SK-MEL-5 (cell line): ENCODE results near the gene SHROOM4. TPM values are rescaled to one million over a fixed set of nuclear protein-coding genes. Genes with fewer than 3 reads are reported as not detected.
A peak's percentile ranks its signal among the peaks of the same experiment; 100 is the strongest.

ENCODE experiments used
- DNase-seq: peaks from one replicate; pipeline ENCODE4 v3.0.0-alpha.2; 2016; ENCODE audit warnings: low read depth, low spot score
- in situ Hi-C: cut with HindIII; loops from 2 replicates; pipeline ENCODE4 v1.10.0; 2016; ENCODE audit warnings: low sequenced_read_pairs, high pct_unique_total_duplicates, low pct_unique_long_range_greater_than_20kb
- total RNA-seq: library from RNA; depleted of rRNA; stranded (reverse); fragments of >200 nt; shearing (Covaris generic); gene quantifications from 2 replicates; pipeline ENCODE4 v1.2.3, GENCODE V29; 2014

Gene SHROOM4
- total RNA-seq, 1 experiment from 2014 or later, result 3.0 TPM

DNA sequence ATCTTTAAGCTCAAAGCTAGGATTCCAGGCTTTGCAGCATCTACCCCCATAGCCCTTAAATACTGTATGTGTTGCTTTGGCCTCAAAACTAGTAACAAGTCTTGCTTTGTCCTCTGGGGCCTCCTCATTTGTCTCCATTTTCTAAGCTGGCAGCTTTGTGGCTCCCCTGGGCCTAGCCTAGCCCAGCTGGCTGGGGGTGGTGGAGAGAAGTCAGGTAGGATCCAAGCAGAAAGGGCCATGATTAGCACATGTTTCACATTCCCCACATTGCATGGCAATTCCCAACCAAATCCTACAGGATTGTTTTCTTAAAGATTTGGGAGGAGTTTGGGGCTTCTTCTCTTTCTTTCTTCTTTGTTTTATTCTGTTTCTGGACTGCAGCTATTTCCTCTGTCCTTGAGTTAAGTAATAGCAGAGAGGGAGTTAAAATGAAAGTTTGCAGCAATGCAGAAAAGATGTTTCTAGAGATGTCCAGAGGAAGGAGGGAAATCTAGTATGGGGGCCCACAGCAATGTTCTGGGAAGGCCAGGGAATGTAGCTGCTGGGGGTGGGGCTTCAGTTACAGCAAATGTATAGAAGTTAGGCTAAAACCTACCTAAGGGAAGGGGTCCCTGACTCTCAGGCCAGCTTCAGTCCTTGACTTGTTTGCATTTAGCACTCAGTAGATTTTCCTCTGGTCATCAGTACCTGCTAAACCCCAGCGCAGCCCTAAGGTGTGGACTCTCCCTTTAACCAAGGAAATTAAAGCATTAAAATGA is 92.1 kb downstream of the SHROOM4 start:
- in situ Hi-C loops, result no loop called here
- peak; percentile 22 for DNase-seq

- in situ Hi-C loops, result no loop called here
- DNase-seq, result no peak
Measured at GRCh38 chrX:50719614-50720013, 94.4 kb downstream of the SHROOM4 start.

DNA sequence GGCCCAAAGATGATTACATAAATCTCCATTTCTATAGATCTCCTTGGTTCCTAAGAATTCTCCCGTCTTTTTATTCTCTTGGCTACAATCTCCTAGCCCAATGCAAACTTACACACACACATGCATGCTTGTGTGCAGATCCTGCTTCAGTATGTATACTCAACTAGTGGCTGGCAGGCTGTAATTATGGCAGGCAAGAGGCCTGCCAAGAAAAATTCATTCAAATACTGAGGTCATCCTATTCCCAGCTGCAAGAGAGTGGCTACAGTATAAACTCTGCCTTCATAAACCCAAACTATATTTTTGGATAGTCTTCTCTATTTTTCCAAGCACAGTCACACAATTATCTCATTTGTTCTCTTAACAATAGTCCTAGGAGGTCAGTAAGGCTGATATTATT is 95.2 kb downstream of the SHROOM4 start:
- no peak for DNase-seq
- in situ Hi-C loops, result no loop called here

DNA sequence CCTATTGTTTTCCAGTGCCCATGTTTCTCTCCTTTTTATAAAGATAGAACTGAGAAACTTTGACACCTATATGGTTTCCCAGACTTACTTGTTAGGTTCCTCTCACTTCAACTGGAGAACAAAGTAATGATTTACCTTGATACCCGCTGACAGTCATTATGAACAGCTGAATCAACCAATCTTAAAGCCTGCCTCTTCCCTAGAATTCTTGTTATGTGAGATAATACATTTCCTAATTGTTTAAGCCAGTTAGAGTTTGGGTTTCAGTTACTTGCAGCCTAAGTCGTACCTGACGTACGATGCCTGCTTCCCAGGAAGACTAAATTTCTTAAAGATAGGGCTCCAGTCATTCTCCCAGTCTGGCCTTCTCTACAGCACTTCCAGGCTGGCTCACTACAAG is 97.3 kb downstream of the SHROOM4 start:
- DNase-seq, result no peak
- in situ Hi-C loops, result no loop called here

DNA sequence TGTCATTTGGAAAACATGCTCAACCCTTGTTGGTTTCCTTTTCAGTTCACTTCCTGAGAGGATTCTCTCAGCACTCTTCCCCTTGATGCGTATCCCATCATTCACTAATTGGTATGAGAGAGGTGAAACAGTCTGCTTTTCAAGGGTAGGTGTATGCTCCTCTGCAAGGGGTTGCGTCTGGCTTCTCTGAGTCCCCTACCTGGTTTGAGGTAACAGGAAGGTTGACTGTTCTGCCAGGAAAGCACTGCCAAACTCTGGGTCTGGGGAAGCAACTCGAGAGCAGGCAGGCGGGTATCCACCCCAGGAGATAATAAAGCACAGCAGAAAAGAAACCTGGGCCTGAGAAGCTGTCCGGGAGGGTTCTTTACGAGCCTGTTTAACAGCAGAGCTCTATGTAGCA is 101.2 kb downstream of the SHROOM4 start:
- no peak for DNase-seq
- in situ Hi-C loops, result no loop called here

- in situ Hi-C loops, result no loop called here
- no peak for DNase-seq
Measured at GRCh38 chrX:50711907-50712306, 102.1 kb downstream of the SHROOM4 start.

DNA sequence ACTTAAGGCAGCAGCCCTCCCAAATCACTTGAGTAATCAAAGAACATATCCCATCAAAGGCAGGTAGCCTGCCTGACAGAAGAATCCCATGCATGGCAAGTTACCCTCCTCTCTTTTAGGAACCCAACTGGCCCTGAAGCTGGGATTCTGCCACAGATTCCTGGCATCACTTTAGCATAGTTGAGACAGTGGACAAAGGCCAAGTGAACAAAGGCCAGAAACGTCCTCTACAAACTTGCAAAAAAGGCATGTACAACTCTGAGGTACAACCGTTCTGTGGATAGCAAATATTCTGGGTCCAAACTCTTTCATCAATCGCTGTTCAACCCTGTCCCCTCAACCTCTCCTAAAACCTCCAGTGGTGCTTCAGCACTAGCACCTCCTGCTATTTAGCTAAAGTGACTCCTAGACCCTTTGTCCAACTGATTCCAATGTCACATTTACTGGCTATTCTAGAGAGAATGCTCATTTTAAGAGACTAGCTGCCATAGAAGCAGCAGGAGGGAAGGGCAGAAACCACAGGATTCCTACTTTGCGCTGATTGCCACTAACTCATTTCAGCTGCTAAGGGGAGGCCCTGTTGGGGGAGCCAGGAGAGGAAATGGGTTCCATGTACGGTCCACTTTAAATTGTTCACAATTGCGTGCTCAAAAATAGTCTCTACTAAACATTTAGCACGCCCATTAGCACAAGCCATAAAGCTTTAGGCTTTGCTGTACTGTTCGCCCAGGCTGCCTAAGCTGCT is 105.9 kb downstream of the SHROOM4 start:
- in situ Hi-C loops, result no loop called here
- DNase-seq, result no peak

DNA sequence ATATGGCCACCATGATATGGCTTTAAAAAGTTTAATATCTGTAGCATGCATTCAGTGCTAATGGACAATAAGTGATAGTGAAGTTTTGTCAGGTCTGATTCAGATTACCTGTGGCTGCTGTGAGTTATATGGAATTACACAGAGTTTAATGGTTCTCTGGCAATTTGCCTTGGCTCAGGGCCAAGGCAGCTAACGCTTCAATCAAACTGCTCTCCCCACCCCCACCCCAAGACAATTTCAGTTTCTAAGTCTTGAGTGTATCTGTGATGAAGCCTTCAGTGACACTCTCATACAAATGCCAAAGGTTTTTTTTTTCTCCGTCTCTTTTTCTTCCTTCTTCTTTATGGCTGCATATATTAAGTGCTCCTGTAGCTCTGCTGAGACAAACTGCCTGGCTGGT is 106.6 kb downstream of the SHROOM4 start:
- in situ Hi-C loops, result no loop called here
- DNase-seq, result no peak

- in situ Hi-C loops, result no loop called here
- DNase-seq, result no peak
Measured at GRCh38 chrX:50705042-50705441, 109.0 kb downstream of the SHROOM4 start.

DNA sequence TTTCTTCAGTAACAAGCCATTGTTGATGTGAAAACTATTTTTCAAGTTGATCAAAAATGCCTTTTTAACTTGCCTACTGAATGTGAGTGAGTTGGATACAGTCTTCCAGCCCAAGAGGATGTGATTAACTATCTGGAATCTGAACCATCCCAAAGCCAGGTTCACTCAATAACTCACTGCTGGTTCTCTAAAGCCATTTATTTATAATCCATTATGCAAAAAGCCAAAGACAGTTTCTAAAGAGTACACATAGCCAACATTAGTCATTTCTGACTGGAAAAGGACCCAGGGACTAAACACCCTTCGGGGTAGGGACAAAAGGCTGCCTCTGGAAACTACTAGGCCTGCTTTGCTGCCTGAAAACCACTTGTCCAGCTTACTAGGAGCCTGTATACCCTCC is 109.6 kb downstream of the SHROOM4 start:
- in situ Hi-C loops, result no loop called here
- DNase-seq, result no peak

DNA sequence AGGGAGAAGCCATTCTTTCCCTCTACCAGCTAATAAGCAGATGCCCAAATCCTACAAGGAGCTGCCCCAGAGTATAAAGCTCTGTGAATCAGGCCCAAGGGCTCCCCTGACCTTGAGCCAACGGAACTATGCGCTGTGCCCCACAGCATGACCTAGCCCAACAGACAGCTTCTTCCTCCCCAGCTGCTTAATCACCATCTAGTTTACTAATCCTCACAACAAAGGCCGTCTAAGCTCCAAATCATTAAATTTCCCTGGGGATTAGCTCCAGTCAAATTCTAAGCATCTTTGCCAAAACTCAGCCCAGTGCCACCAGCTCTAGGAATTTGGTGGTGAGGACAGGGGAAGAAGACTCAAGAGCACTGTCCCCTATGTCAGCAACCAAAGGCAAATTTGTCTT is 113.1 kb downstream of the SHROOM4 start:
- in situ Hi-C loops, result no loop called here
- no peak for DNase-seq

- in situ Hi-C loops, result no loop called here
Measured at GRCh38 chrX:50698944-50699343, 115.0 kb downstream of the SHROOM4 start.

DNA sequence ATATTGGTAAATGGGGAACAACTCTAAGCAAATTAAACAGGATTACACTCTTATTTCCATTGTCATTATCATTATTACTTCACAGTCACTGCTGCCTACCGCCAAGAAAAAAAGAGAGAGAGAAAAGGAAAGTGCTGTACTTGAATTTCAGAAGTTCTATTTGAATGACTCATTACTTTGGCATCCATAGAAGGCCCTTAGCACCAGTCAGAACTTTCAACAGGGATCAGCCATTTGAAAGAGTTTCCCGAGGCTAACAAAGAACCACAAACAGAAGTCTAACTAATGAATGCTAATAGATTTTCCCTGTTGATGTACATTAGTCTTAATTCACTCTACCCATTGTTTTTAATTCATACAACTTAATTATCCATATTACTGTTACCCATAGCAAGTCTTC is 116.3 kb downstream of the SHROOM4 start:
- peak; percentile 26 for DNase-seq
- in situ Hi-C loops, result no loop called here

More at GRCh38 chrX:50698944-50699343, 115.0 kb downstream of the SHROOM4 start:
- DNase-seq, result no peak

DNA sequence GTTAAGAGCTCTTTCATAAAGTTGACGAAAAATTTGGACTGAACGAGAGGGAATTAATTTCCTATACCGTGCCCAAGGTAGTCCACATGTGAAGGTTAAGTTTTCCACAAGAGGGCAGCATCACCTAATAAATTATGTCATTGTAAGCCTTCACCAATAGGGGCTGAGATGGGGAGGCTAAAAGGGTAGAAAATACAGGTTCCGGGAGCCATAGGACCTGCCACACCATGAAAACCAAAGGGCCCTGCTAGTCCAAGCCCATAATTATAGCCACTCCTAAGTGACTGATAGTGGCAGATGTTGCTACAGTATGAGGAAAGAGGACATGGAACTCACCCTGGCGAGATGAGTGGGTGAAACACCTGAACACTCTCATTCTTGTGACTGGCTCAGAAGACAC is 122.2 kb downstream of the SHROOM4 start:
- DNase-seq, result peak; percentile 71
- in situ Hi-C loops, result no loop called here

- in situ Hi-C loops, result no loop called here
- DNase-seq, result no peak
Measured at GRCh38 chrX:50684871-50685270, 129.1 kb downstream of the SHROOM4 start.

DNA sequence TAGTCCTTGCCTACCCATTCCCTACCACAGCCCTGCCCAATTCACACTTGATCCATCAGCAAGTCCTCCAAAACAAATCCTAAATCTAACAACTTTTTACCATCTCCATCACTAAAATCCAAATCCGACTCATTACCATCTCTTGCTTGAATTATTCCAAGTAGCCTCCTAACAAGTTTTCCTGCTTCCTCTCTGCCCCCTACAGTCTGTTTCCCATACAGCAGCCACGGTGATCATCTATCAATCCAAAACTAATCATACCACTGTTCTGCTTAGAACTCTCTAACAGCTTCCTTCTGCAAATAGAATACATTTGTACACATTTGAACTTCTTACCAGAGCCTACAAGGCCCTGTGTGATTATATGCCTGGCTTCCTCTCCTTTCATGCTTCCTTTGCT is 133.0 kb downstream of the SHROOM4 start:
- in situ Hi-C loops, result no loop called here
- peak; percentile 37 for DNase-seq

- in situ Hi-C loops, result no loop called here
- DNase-seq, result no peak
Measured at GRCh38 chrX:50677789-50678188, 136.2 kb downstream of the SHROOM4 start.

GRCh38 chrX:50671661-50672060 is 142.3 kb downstream of the SHROOM4 start:
- DNase-seq, result no peak

GRCh38 chrX:50668860-50669259 is 145.1 kb downstream of the SHROOM4 start:
- in situ Hi-C loops, result no loop called here

More at GRCh38 chrX:50671661-50672060, 142.3 kb downstream of the SHROOM4 start:
- in situ Hi-C loops, result no loop called here

More at GRCh38 chrX:50668860-50669259, 145.1 kb downstream of the SHROOM4 start:
- no peak for DNase-seq
